GM19395 (cell line): ENCODE measurements around the gene TMPRSS7.
"Not testable (repeated sequence)": the region's sequence is repeated elsewhere in the genome, so short reads cannot be mapped to it uniquely, and the experiment has no call there.

Experiments used
- ATAC-seq: cut with Tn5 transposase; IDR thresholded peaks from one replicate; pipeline ENCODE4 v1.9.1; 2021; ENCODE audit warnings: mild to moderate bottlenecking, moderate library complexity; ENCODE audit not compliant: unreplicated experiment

The TMPRSS7 gene

DNA sequence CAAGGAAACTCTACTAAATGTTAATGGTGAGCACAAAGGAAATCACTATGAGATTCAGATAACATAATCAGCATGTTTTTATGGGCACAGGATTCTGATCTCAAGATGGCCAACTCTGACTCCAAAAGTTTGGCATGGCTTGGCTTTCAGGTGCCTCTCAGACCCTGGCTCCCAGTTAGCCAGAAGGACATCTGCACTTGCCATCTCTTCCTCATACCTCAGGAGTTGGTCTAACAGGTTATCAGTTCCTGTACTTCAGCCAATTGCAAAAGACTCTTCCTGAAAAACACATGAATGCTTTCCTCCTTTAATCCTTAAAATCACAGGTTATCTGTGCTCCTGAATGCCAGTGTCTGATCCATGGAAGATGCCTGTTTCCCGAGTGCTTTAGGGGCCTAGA is 25.0 kb downstream of the TMPRSS7 start:
- no peak for ATAC-seq

GRCh38 chr3:112061152-112061551 is 26.6 kb downstream of the TMPRSS7 start:
- ATAC-seq: no peak

GRCh38 chr3:112072387-112073060 is 38.0 kb downstream of the TMPRSS7 start:
- ATAC-seq: not testable (repeated sequence)

GRCh38 chr3:112074006-112074405 is 39.5 kb downstream of the TMPRSS7 start:
- ATAC-seq: no peak

GRCh38 chr3:112074616-112075497 is 40.3 kb downstream of the TMPRSS7 start:
- ATAC-seq: peak; percentile 93

GRCh38 chr3:112078125-112079083 is 43.9 kb downstream of the TMPRSS7 start:
- ATAC-seq: peak; percentile 46

GRCh38 chr3:112083239-112083638 is 48.7 kb downstream of the TMPRSS7 start:
- ATAC-seq: no peak

- ATAC-seq: no peak
These were observed 50.6 kb downstream of the TMPRSS7 start for GRCh38 chr3:112084980-112085705.

- no peak for ATAC-seq
These were observed 51.2 kb downstream of the TMPRSS7 start for GRCh38 chr3:112085735-112086075.

DNA sequence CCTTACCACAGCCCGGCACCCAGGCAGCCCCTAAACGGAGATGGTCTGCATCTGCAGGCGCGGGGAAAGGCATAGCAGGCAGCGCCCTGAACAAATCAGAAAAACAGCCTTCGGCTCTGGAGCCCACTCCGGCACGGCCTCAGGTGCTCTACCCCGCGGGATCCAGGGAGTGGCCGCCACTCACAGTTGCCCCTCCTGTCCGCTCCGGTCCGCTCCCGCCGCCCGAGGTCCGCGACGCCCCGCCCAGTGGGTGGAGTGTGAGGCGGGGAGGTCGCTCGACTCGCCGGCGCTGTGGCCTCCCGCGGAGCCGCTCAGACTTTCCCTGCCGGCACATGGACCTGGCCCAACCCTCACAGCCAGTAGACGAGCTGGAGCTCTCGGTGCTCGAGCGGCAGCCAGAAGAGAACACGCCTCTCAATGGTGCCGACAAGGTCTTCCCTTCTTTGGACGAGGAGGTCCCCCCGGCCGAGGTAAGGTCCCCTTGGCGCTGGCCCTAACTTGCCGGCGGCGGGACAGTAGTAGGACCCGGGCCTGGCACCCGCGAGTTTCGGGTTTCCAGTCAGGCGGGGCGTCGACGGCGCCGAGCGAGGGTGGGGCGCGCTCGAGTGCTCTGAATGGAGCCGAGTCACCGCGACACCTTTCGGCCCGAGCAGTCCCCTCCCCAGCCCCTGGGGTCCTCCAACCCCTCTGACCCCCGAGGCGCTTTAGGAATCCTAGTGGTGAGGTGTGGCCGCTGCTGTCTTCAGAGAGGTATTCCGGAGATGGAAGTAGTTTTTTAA is 51.7 kb downstream of the TMPRSS7 start, which contains the start of gene C3orf52:
TSS of gene C3orf52 (plus strand) at position 314 of the 779 bp plus-strand sequence. CDS start at position 333, 19 bp downstream.
- peak; percentile 77 for ATAC-seq

DNA sequence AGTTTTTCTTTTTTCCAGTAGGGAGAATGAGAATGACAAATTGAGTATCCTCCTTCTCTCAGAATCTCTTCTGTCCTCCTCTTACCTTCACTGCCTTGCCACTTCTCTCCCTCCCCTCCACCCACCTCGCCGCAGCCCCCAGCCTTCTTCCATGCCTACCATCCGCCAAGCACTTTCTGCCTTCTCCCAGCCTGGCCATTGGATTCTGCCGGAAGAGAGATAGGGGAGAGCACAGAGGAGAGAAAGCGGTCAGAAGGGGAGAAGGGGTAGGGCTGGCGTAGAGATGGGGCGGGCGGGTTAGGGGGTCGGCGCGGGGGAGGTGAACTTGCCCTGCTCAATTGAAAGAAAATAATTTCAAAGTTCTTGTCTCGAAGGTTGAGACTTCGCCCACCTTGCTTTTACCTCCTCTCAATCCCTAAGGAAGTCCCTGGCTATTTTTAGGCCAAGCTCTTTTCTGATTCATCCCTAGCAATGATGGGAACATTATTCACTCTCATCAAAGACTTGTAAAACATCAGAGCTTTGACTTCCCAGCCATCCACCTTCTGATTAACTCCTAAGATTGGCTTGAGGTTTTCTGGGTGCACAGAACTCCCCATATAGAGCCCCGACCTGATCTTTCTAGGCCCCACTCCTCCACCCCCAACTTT is 52.5 kb downstream of the TMPRSS7 start:
- ATAC-seq: no peak

- no peak for ATAC-seq
These were observed 53.2 kb downstream of the TMPRSS7 start for GRCh38 chr3:112087746-112088145.

GRCh38 chr3:112088944-112089343 is 54.4 kb downstream of the TMPRSS7 start:
- ATAC-seq: no peak

DNA sequence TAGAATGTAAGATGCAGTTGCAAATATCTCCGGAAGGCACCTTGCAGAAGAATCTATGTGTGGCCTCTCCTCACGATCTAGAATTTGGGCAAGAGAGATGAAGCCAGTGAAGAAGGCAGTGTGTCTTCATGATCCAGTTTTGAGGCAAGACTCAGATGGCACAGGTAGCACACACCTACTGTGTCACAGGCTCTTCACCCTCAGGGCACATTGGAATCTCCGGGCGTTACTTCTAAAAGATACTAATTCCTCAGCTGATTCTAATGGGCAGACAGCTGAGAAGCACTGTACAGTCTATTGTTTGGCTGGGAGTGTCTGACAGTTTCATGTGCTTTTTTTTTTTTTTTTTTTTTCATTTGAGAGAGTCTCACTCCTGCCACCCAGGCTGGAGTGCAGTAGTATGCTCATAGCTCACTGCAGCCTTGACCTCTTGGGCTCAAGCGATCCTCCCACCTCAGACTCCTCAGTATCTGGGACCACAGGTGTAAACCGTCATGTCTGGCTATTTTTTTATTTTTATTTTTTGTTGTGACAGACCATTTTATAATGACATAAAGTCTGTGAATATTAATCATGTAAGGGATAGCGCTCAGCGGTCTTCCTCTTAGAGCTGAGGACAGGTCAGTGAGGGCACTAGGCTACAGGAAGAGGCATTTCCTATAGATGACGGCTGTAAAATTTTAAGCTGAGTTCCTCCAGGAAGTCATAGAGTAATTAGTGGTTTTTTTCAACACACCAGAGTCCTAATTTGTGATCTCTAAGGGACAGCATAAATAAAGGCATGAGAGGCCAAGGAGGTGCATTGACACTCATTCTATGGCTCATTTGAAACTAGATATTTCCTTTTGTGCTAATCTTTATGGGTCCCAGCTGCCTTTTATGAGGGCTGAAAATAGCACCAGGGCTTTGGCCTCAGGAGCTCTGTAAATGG is 55.7 kb downstream of the TMPRSS7 start:
- no peak for ATAC-seq

DNA sequence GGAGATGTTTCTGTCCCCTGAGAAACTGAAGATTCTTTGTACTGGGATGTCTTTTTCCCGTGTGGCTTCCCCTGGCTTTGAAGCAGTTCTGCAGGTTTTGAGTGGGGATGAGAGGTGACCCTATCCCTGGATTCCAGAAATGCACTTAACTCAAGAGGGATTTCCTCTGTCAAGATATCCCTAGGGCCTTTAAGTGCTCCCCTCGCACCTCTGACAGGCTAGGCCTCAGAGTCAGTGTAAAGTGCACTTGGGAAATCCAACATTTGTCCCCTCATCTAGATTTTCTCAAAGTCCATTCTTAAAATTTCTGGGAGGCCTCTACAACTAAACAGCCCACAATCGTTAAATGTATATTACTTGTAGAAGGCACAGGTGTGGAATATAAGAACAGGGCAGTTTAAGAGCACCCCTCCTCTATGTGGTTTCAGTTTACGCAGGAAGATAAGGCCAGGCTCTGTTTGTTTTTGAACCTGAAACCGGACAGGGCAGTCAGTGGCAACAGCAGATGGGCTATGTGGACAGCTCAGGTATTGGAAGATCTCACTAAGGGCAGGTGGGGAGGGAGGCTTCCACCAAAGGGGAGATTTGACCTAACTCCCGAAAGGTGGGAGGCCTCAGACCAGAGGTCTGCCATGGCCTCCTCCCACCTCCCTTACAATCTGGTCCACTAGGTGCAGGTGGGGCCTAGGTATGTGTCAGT is 56.5 kb downstream of the TMPRSS7 start:
- no peak for ATAC-seq

DNA sequence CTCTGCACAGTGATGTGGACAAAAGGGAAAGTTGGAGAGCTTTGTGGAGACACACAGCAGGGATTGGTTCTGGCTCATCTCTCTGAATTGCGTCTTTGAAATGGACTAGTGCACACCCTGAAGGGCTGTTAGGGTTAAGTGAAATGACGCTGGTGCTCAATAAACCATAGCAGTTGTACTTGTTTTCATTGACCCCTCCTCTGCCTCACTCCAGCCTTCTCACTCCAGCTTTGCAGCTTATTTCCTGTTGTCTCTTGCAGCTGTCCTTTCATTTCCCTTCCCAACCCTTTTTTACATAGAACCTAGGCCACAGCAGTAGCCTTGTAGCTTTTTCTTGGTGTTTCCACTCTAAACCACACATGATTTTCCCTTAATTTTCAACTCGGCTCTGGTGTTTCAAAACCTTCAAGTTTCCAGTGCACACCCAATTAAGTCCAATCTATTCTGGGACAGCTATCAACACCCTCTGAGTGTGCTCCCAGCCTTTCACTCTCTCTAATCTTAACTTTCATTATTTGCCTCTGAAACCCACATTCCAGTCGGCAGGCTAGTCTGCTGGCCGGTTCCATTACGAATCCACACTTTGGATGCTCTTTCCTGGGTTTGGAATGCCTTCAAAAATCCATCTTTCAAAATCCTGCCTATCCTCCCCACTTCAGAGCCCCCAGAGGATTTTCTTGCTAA is 58.1 kb downstream of the TMPRSS7 start:
- ATAC-seq: no peak

- no peak for ATAC-seq
These were observed 58.6 kb downstream of the TMPRSS7 start for GRCh38 chr3:112093180-112093522.
